Ovary (tissue), 3 donors: ENCODE results near the gene AUTS2.

Experiments used
- CTCF ChIP-seq, 3 donors: fragments of 450-650 bp in 2 of 3; fragments of 200-600 bp in 1 of 3; IDR thresholded peaks; one replicate each; pipeline versions ENCODE4 v1.5.1 to v1.8.0; 2016 to 2022; ENCODE audit warnings: antibody characterized with exemption in 3 of 3, mild to moderate bottlenecking in 1 of 3
- EP300 ChIP-seq: sonication (generic); formaldehyde crosslinking; IDR thresholded peaks from one replicate; pipeline ENCODE4 v1.6.1; 2017; ENCODE audit warnings: antibody characterized with exemption
- POLR2A ChIP-seq: fragments of 450-650 bp; IDR thresholded peaks from one replicate; pipeline ENCODE4 v1.6.1; 2017; ENCODE audit warnings: antibody characterized with exemption, mild to moderate bottlenecking, moderate library complexity
- donor health status: DM: no; HTN: no; CAD: no.

GRCh38 chr7:70421319-70421718 lies 823.0 kb downstream of the AUTS2 start:
- TF ChIP-seq CTCF (IDR thresholded peaks at IDR 0.05) (no peak), EP300 (no peak), POLR2A (no peak)
